Adrenal gland (tissue), 12 donors: ENCODE data around the gene HTR4. TPM values are rescaled to one million over a fixed set of nuclear protein-coding genes. Genes with fewer than 3 reads are reported as not detected.
"Not testable (repeated sequence)": the region's sequence is repeated elsewhere in the genome, so short reads cannot be mapped to it uniquely, and the experiment has no call there.

Experiments
- DNase-seq, 7 donors: peaks; one replicate each; pipeline ENCODE4 v3.0.0-alpha.2; 2019 to 2020
- H3K27ac ChIP-seq, 5 donors: fragments of 200-600 bp; sonication (generic) in 4 of 5; 1 replicate in 3 of 5; 2 replicates in 2 of 5; pipeline versions ENCODE4 v1.5.1 to v1.8.0; 2016 to 2020; ENCODE audit warnings: mild to moderate bottlenecking in 1 of 5
- H3K27me3 ChIP-seq: fragments of 200-600 bp; 2 replicates; pipeline ENCODE4 v1.8.0; 2021
- H3K36me3 ChIP-seq, 2 donors: fragments of 200-600 bp; replicated peaks in 1 of 2; 1 replicate in 1 of 2; 2 replicates in 1 of 2; pipeline versions ENCODE4 v1.5.1 to v1.8.0; 2018 to 2022
- H3K4me1 ChIP-seq, 2 donors: fragments of 200-600 bp; replicated peaks in 1 of 2; 1 replicate in 1 of 2; 2 replicates in 1 of 2; pipeline versions ENCODE4 v1.5.1 to v1.8.0; 2018 to 2021
- H3K4me3 ChIP-seq, 4 donors: fragments of 200-600 bp; sonication (generic) in 3 of 4; one replicate each; pipeline ENCODE4 v1.5.1; 2016 to 2018
- H3K9me3 ChIP-seq, 3 donors: fragments of 200-600 bp; sonication (generic) in 1 of 3; replicated peaks in 1 of 3; 1 replicate in 2 of 3; 2 replicates in 1 of 3; pipeline versions ENCODE4 v1.5.1 to v1.8.0; 2016 to 2021
- POLR2A ChIP-seq, 2 donors: fragments of 450-650 bp; IDR thresholded peaks; one replicate each; pipeline ENCODE4 v1.6.1; 2017; ENCODE audit warnings: antibody characterized with exemption in 2 of 2, mild to moderate bottlenecking in 2 of 2, moderate library complexity in 1 of 2
- WGBS, 4 donors: extraction: QIAGEN DNeasy Blood & Tissue Kit in 2 of 4; methylation state at CpG; one replicate each; pipeline versions ENCODE4 v1.1.5 to v1.1.7; 2013 to 2017; 5-methylcytosine and 5-hydroxymethylcytosine counted together
- intact Hi-C, 2 donors: fragments of 100-400 bp; cut with DNase I; formaldehyde crosslinking; loops; one replicate each; pipeline versions ENCODE4 v1.14.1 to v1.15.0; 2022 to 2023
- polyA plus RNA-seq, 3 donors: library from polyadenylated mRNA; stranded (reverse); fragments of 200-250 nt in 2 of 3; fragments of 350-450 nt in 1 of 3; fragmentation: Illumina TruSeq in 1 of 3; extraction: RNeasy Lipid Tissue Mini Kit (QIAGEN cat#74804) in 1 of 3; gene quantifications; one replicate each; pipeline ENCODE4 v1.2.3, GENCODE V29; 2013 to 2014
- total RNA-seq, 9 donors: library from RNA; depleted of rRNA in 4 of 9; stranded (reverse); fragments of >200 nt in 4 of 9; fragments of 120-200 nt in 1 of 9; fragmentation: NEBNext Ultra II Directional in 1 of 9; extraction: Animal tissue kit (Norgen Biotek cat#: 25700) in 1 of 9; gene quantifications; one replicate each; pipeline versions ENCODE4 v1.1.0 to v1.2.4, GENCODE V29; 2013 to 2023
- TF ChIP-seq, protein P1 (sequence below), 6 experiments: fragments of 450-650 bp in 4 of 6; fragments of 200-600 bp in 2 of 6; sonication (generic) in 1 of 6; IDR thresholded peaks; 1 replicate in 5 of 6; 2 replicates in 1 of 6; pipeline versions ENCODE4 v1.5.1 to v1.8.0; 2016 to 2021; ENCODE audit warnings: antibody characterized with exemption in 6 of 6, mild to moderate bottlenecking in 2 of 6, moderate library complexity in 1 of 6
- donor health status: healthy with polysubstance abuse.
- donor health status: Bipolar disorder and iron deficiency.
- donor health status: DM: yes; HTN: yes; CAD: no.
- donor health status: DM: no; HTN: no; CAD: no.
- donor health status: DM: no; HTN: no; CAD: no.
- donor health status: DM: yes; HTN: yes; CAD: no.

HTR4 gene
- total and polyA plus RNA-seq, 12 donors = 0.11 to 2.6 (median 0.83) TPM; not detected in 1

DNA sequence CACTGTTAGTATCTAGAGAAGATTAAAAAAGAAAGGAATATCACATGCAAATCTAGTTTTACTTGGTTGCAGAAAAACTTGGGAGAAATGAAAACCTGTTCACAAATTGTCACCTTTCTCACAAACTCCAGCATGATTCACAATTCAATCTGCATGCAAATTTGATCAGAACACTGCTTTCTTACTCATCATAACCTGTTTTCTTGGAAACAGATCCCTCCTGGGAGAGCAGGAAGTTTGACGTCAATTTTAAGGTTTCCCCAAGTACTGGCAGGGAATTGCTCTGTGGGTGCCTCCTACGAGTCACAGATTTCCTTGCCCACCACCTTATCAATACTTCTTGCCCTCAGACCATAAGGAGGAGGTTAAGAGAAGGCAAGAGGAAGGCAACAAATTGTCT lies 30.2 kb upstream of the HTR4 start:
- Histone ChIP-seq H3K27ac (no peak overlapping the region), H3K4me3 (no peak overlapping the region), H3K27me3 (no peaks in the 10 kb centered on the region), H3K9me3 (no peaks in the 10 kb centered on the region), H3K4me1 (no peaks in the 10 kb centered on the region), H3K36me3 (no peaks in the 10 kb centered on the region)
- intact Hi-C loops = no loop called here
- no peak for TF ChIP-seq POLR2A (IDR thresholded peaks at IDR 0.05)
- TF ChIP-seq, protein P1, sequence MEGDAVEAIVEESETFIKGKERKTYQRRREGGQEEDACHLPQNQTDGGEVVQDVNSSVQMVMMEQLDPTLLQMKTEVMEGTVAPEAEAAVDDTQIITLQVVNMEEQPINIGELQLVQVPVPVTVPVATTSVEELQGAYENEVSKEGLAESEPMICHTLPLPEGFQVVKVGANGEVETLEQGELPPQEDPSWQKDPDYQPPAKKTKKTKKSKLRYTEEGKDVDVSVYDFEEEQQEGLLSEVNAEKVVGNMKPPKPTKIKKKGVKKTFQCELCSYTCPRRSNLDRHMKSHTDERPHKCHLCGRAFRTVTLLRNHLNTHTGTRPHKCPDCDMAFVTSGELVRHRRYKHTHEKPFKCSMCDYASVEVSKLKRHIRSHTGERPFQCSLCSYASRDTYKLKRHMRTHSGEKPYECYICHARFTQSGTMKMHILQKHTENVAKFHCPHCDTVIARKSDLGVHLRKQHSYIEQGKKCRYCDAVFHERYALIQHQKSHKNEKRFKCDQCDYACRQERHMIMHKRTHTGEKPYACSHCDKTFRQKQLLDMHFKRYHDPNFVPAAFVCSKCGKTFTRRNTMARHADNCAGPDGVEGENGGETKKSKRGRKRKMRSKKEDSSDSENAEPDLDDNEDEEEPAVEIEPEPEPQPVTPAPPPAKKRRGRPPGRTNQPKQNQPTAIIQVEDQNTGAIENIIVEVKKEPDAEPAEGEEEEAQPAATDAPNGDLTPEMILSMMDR (IDR thresholded peaks at IDR 0.05) = no peak
- 47 to 70% (median 61%) methylated on average over 2 of the region's 2 CpGs for WGBS, 4 donors
- DNase-seq = no peak

DNA sequence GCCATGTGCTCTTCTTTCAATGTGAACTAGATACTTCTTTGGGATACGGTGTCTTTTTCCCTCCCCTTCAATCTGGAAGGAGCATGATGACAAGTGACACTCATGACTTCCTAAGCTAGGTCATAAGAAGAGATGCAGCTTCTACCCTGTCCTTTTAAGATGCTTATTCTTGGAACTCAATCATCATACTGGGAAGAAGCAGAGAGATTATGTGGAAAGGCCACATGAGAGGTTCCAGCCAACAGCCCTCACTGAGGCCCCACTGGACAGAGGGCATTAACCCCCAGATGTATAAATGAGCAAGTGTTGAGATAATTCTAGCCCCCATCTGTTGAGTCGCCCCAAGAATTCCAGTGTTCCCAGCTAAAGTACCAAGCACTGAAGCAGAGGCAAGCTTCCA lies 29.3 kb upstream of the HTR4 start:
- Histone ChIP-seq H3K4me1 (no peaks in the 10 kb centered on the region), H3K27me3 (no peaks in the 10 kb centered on the region), H3K36me3 (no peaks in the 10 kb centered on the region), H3K27ac (no peak overlapping the region), H3K9me3 (no peaks in the 10 kb centered on the region), H3K4me3 (no peak overlapping the region)
- TF ChIP-seq, protein P1 (IDR thresholded peaks at IDR 0.05) = no peak
- no peak for TF ChIP-seq POLR2A (IDR thresholded peaks at IDR 0.05)
- intact Hi-C loops = no loop called here
- WGBS, 4 donors = 72 to 100% (median 87%) methylated on average over 2 of the region's 2 CpGs
- DNase-seq = no peak

DNA sequence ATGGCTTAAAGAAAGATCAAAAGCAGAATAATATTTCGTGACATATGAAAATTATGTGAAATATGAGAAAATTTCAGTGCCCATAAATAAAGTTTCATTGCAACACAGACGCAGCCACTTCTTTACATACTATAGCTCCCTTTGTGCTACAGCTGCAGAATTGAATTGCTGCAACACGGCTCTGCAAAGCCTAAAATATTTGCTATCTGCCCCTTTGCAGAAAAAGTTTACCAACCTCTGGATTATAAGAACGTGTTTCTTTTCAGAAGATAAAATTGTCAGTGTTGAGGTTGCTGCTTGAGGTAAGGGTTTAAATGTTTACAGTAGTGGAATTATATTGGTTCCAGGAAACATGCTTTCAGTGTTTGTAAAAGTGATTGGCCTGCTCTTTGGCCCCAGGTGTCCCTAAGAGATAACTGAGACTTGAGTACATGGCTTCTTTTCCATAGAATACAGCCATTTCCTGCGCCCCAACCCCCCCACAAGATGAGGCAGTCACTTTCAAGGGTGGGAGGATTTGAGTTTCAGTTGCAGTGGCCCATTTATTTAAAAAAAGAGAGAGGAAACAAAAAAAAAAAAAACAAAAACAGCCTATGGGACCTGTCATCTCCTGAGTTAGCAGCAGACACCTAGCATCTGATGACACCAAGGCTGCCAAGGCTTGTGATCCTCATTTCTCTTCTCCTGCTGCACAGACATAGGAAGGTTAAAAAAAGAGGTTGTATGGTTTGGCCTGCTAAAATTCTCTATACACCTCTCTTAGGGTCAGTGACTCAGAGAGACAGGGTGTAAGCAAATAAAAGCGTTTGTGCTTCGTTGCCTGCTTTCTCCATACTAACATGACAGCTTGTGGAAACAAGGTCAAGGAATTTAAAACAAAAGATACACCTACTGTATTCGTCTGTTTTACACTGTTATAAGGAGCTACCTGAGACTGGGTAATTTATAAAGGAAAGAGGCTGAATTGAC lies 28.0 kb upstream of the HTR4 start:
- H3K27me3 ChIP-seq = no peaks in the 10 kb centered on the region
- H3K4me1 ChIP-seq = no peaks in the 10 kb centered on the region
- WGBS, 4 donors = 67 to 72% (median 68%) methylated on average over 8 of the region's 8 CpGs
- TF ChIP-seq, protein P1 (IDR thresholded peaks at IDR 0.05) = no peak
- no peak for TF ChIP-seq POLR2A (IDR thresholded peaks at IDR 0.05)
- H3K4me3 ChIP-seq = no peak overlapping the region
- no peaks in the 10 kb centered on the region for H3K36me3 ChIP-seq
- intact Hi-C loops = no loop called here
- no peaks in the 10 kb centered on the region for H3K9me3 ChIP-seq
- no peak overlapping the region for H3K27ac ChIP-seq
- no peak for DNase-seq

DNA sequence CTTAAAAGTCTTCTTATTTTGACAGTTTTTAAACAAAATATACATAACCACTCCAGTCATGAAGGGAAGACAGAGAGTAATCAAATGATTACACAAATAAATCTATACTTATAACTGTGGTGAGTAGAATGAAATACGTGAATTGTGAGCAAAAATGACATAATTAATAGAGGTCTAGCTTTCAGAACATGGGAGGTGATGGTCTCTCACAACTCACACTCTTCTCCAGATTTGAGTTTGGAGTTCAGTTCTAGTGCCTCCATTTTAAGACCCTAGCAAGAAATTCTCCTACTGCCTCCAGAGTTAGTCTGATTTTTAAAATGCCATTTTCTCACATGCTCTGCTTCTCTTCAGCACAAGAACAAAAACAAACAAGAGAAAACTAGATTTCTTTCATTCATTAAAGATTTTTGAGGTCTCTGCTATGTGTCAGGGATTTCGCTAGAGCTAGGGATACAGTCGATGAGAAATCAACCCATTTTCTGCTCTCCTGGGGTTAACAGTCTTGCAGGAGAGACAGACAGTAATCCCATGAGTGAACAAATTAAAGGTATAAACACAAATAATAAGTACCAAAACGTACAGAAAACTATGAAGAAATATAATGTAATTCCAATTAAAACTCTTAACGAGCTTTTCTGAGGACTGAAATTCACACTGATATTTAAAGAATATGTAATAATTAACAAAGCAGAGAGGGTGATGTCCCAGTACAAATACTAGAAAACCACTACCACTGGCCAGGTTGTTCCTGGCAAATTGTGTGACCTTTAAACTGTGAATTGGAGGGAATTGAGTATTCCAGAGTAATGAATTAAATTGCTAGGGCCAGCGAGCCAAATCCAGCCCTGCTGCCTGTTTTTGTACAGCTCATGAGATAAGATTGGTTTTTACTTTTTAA lies 27.1 kb upstream of the HTR4 start:
- intact Hi-C loops = no loop called here
- no peaks in the 10 kb centered on the region for H3K36me3 ChIP-seq
- DNase-seq = no peak
- H3K4me3 ChIP-seq = no peak overlapping the region
- 69 to 72% (median 70%) methylated on average over 6 of the region's 6 CpGs for WGBS, 4 donors
- no peak overlapping the region for H3K27ac ChIP-seq
- no peaks in the 10 kb centered on the region for H3K27me3 ChIP-seq
- TF ChIP-seq POLR2A (IDR thresholded peaks at IDR 0.05) = no peak
- H3K4me1 ChIP-seq = no peaks in the 10 kb centered on the region
- H3K9me3 ChIP-seq = no peaks in the 10 kb centered on the region

DNA sequence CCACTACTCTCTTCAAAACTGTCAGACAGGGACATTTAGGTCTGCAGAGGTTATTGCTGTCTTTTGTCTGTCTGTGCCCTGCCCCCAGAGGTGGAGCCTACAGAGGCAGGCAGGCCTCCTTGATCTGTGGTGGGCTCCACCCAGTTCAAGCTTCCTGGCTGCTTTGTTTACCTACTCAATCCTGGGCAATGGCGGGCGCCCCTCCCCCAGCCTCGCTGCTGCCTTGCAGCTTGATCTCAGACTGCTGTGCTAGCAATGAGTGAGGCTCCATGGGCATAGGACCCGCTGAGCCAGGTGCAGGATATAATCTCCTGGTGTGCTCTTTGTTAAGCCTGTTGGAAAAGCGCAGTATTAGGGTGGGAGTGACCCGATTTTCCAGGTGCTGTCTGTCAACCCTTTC lies 19.4 kb upstream of the HTR4 start:
- H3K4me1 ChIP-seq, DNase-seq, H3K9me3 ChIP-seq, H3K36me3 ChIP-seq, intact Hi-C loops, H3K4me3 ChIP-seq, H3K27me3 ChIP-seq, H3K27ac ChIP-seq: not testable (repeated sequence)
- 86 to 91% (median 90%) methylated on average over 6 of the region's 6 CpGs for WGBS, 4 donors
